Gastrocnemius medialis (tissue), 4 donors: ENCODE results near the gene SASH1.

ENCODE experiments used
- CTCF ChIP-seq, 5 experiments: fragments of 450-650 bp in 3 of 5; fragments of 200-600 bp in 2 of 5; sonication (generic) in 2 of 5; IDR thresholded peaks in 4 of 5; conservative IDR thresholded peaks in 1 of 5; 1 replicate in 4 of 5; 2 replicates in 1 of 5; pipeline ENCODE4 v1.5.1; 2016 to 2019; ENCODE audit warnings: antibody characterized with exemption in 5 of 5, mild to moderate bottlenecking in 3 of 5, moderate library complexity in 3 of 5
- POLR2A ChIP-seq, 2 donors: fragments of 450-650 bp; IDR thresholded peaks; one replicate each; pipeline ENCODE4 v1.6.1; 2017; ENCODE audit warnings: antibody characterized with exemption in 2 of 2, mild to moderate bottlenecking in 2 of 2, moderate library complexity in 2 of 2

- TF ChIP-seq CTCF (IDR thresholded peaks at IDR 0.05 in 4 of 5, conservative IDR thresholded peaks at IDR 0.05 in 1 of 5) (no peak), POLR2A (IDR thresholded peaks at IDR 0.05) (no peak)
Measured at GRCh38 chr6:148544421-148544820, 201.8 kb downstream of the SASH1 start.
